Mesenchymal stem cell (in vitro differentiated cells and primary cell): Measurements from ENCODE around the gene CSRP2.

Experiments used
- DNase-seq: peaks from one replicate; pipeline ENCODE4 v3.0.0-alpha.2; 2013
- H2AFZ ChIP-seq: one replicate; pipeline ENCODE4 v1.6.1; 2013; ENCODE audit warnings: low read depth, mild to moderate bottlenecking, control low read depth, inconsistent platforms, low read length, moderate library complexity
- H2AK5ac ChIP-seq: 2 replicates; pipeline ENCODE4 v1.6.1; 2013; ENCODE audit warnings: low read length, moderate library complexity, mild to moderate bottlenecking, inconsistent platforms; ENCODE audit not compliant: severe bottlenecking
- H2BK120ac ChIP-seq: one replicate; pipeline ENCODE4 v1.6.1; 2013; ENCODE audit warnings: low read depth, mild to moderate bottlenecking, inconsistent platforms, low read length, moderate library complexity
- H2BK12ac ChIP-seq, 2 experiments: one replicate each; pipeline ENCODE4 v1.6.1; 2013; ENCODE audit warnings: inconsistent platforms in 2 of 2, low read length in 2 of 2, mild to moderate bottlenecking in 2 of 2, moderate library complexity in 2 of 2, control low read depth in 1 of 2
- H2BK15ac ChIP-seq: one replicate; pipeline ENCODE4 v1.6.1; 2013; ENCODE audit warnings: mild to moderate bottlenecking, low read depth, inconsistent platforms; ENCODE audit not compliant: poor library complexity, severe bottlenecking
- H2BK5ac ChIP-seq: 2 replicates; pipeline ENCODE4 v1.6.1; 2013; ENCODE audit warnings: low read depth, mild to moderate bottlenecking, low read length, control low read depth, inconsistent platforms; ENCODE audit not compliant: poor library complexity, severe bottlenecking
- H3K14ac ChIP-seq, 2 experiments: one replicate each; pipeline ENCODE4 v1.6.1; 2013; ENCODE audit warnings: inconsistent platforms in 2 of 2, low read length in 2 of 2, control low read depth in 1 of 2, mild to moderate bottlenecking in 1 of 2, moderate library complexity in 1 of 2
- H3K18ac ChIP-seq, 2 experiments: one replicate each; pipeline ENCODE4 v1.6.1; 2013; ENCODE audit warnings: inconsistent platforms in 2 of 2, low read length in 2 of 2, control low read depth in 1 of 2, low read depth in 1 of 2, mild to moderate bottlenecking in 1 of 2
- H3K23ac ChIP-seq, 2 experiments: one replicate each; pipeline ENCODE4 v1.6.1; 2013; ENCODE audit warnings: inconsistent platforms in 2 of 2, low read length in 2 of 2, mild to moderate bottlenecking in 2 of 2, moderate library complexity in 2 of 2, control low read depth in 1 of 2
- H3K27ac ChIP-seq: 2 replicates; pipeline ENCODE4 v1.5.1; 2013; ENCODE audit warnings: mild to moderate bottlenecking, moderate library complexity, low read length, control low read depth, inconsistent platforms; ENCODE audit not compliant: poor library complexity, severe bottlenecking
- H3K27me3 ChIP-seq, 2 experiments: 2 replicates each; pipeline versions ENCODE4 v1.6.1 to v1.7.0; 2013; ENCODE audit warnings: low read length in 2 of 2, mild to moderate bottlenecking in 2 of 2, moderate library complexity in 2 of 2, control low read depth in 1 of 2, inconsistent platforms in 1 of 2; ENCODE audit not compliant: control insufficient read depth in 1 of 2, insufficient read depth in 1 of 2
- H3K36me3 ChIP-seq, 2 experiments: 2 replicates each; pipeline versions ENCODE4 v1.6.1 to v1.7.0; 2013; ENCODE audit warnings: low read length in 2 of 2, control low read depth in 1 of 2, inconsistent platforms in 1 of 2, low read depth in 1 of 2, mild to moderate bottlenecking in 1 of 2; ENCODE audit not compliant: insufficient read depth in 2 of 2, control insufficient read depth in 1 of 2
- H3K4ac ChIP-seq, 2 experiments: one replicate each; pipeline ENCODE4 v1.6.1; 2013; ENCODE audit warnings: inconsistent platforms in 2 of 2, low read length in 2 of 2, mild to moderate bottlenecking in 2 of 2, moderate library complexity in 2 of 2, control low read depth in 1 of 2, low read depth in 1 of 2
- H3K4me1 ChIP-seq: 2 replicates; pipeline ENCODE4 v1.6.1; 2013; ENCODE audit warnings: low read depth, low read length, control low read depth; ENCODE audit not compliant: control insufficient read depth, insufficient read depth
- H3K4me2 ChIP-seq: 2 replicates; pipeline ENCODE4 v1.6.1; 2013; ENCODE audit warnings: low read length, mild to moderate bottlenecking, inconsistent platforms; ENCODE audit not compliant: poor library complexity, severe bottlenecking
- H3K4me3 ChIP-seq, 2 experiments: 2 replicates each; pipeline versions ENCODE4 v1.5.1 to v1.7.0; 2013; ENCODE audit warnings: low read length in 2 of 2, mild to moderate bottlenecking in 2 of 2, control low read depth in 1 of 2, low read depth in 1 of 2; ENCODE audit not compliant: insufficient read depth in 1 of 2
- H3K79me1 ChIP-seq: replicated peaks from 2 replicates; pipeline ENCODE4 v1.6.1; 2013; ENCODE audit warnings: mild to moderate bottlenecking, control low read depth, low read length, inconsistent platforms; ENCODE audit not compliant: poor library complexity, severe bottlenecking
- H3K9ac ChIP-seq: 2 replicates; pipeline ENCODE4 v1.7.0; 2013; ENCODE audit warnings: mild to moderate bottlenecking, low read length, moderate library complexity
- H3K9me3 ChIP-seq: 2 replicates; pipeline ENCODE4 v1.7.0; 2013; ENCODE audit warnings: mild to moderate bottlenecking, low read length; ENCODE audit not compliant: control insufficient read depth
- H4K8ac ChIP-seq: one replicate; pipeline ENCODE4 v1.6.1; 2013; ENCODE audit warnings: inconsistent platforms, mild to moderate bottlenecking, low read length, moderate library complexity
- H4K91ac ChIP-seq: one replicate; pipeline ENCODE4 v1.6.1; 2013; ENCODE audit warnings: mild to moderate bottlenecking, low read length, inconsistent platforms
- WGBS: methylation state at CpG from one replicate; pipeline ENCODE4 v1.1.7; 2013; ENCODE audit warnings: mixed read lengths; 5-methylcytosine and 5-hydroxymethylcytosine counted together

The CSRP2 gene

GRCh38 chr12:76878099-76878898 lies 520 bp downstream of the CSRP2 start:
- no peak overlapping the region for H2AK5ac ChIP-seq
- under 1% methylated on average over 37 of the region's 44 CpGs for WGBS
- H3K18ac ChIP-seq = peak overlapping the region; percentile 35 to 72
- H3K4me1 ChIP-seq = peaks cover 6% of the 10 kb centered on the region
- H2AFZ ChIP-seq = peak overlapping the region; percentile 64
- H2BK5ac ChIP-seq = no peak overlapping the region
- H4K91ac ChIP-seq = peak overlapping the region; percentile 32
- H3K9me3 ChIP-seq = no peaks in the 10 kb centered on the region
- H3K79me1 ChIP-seq = peaks cover 24% of the 10 kb centered on the region
- H3K23ac ChIP-seq = peak overlapping the region; percentile 2 to 63
- peak overlapping the region; percentile 86 for H2BK120ac ChIP-seq
- H2BK12ac ChIP-seq = peak overlapping the region; percentile 21 to 40
- peak overlapping the region; percentile 68 for H2BK15ac ChIP-seq
- peak overlapping the region; percentile 88 for H3K9ac ChIP-seq
- H3K27me3 ChIP-seq = no peaks in the 10 kb centered on the region
- H3K4ac ChIP-seq = peak overlapping the region in 1 of 2 experiments; percentile 69
- H4K8ac ChIP-seq = no peak overlapping the region
- H3K27ac ChIP-seq = no peak overlapping the region
- peak; percentile 62 for DNase-seq
- no peaks in the 10 kb centered on the region for H3K36me3 ChIP-seq
- H3K4me2 ChIP-seq = peak overlapping the region; percentile 96
- no peak overlapping the region for H3K14ac ChIP-seq
- H3K4me3 ChIP-seq = peak overlapping the region; percentile 81 to 83

DNA sequence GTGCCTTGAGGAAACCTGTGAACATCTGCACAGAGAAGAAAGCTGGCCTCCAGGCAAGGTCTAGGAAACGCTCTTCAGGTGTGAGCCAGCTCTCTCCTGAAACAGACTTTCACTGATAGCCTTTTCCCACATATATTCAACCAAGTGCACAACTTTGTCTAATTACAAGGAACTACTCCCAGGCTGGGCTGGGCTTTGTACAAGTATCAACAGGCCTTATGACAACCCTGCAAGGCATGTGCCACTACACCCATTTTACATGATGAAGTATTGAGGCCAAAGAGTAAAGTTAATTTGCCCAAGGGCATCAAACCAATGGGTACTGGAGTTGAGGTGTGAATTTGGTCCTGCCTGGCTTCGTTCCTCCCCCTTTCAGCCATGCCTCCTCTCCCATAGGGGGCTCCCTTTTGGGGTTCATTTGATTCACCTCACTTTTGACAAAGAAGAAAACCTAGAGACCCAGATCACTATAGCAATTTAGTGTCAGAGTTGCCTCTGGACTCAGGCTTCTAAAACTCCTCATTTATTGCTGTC lies 2.1 kb downstream of the CSRP2 start:
- peaks cover 4% of the 10 kb centered on the region for H3K4me1 ChIP-seq
- no peak overlapping the region for H2AFZ ChIP-seq

DNA sequence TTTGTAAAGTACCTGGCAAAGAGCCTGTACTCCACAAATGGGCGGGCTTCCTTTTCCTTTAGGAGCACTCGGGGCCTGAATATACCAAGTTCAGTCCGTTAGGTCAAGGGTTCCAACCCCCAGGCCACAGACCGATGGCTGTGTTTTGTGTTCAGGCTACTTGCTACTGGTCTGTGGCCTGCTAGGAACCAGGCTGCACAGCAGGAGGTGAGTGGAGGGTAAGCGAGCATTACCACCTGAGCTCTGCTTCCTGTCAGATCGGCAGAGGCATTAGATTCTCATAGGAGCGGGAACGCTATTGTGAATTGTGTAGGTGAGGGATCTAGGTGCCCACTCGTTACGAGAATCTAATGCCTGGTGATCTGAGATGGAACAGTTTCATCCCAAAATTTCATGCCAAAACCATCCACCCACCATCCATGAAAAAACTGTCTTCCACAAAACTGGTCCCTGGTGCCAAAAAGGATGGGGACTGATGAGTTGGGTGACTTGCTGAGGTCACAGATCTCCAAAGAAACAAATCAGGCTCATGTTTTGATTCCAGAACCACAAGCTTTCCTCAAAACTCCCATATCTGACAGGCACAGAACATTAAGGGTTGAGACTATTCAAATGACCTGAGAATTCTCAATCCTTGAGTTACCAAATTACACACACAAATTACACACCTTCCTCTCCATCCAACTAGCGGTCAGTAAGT lies 4.2 kb downstream of the CSRP2 start:
- Histone ChIP-seq H2BK120ac (no peak overlapping the region), H2BK5ac (no peak overlapping the region)
- 88% methylated on average over 6 of the region's 11 CpGs for WGBS

More for the DNA sequence above, 2.1 kb downstream of the CSRP2 start:
- Histone ChIP-seq H3K4ac (no peak overlapping the region), H3K4me3 (no peak overlapping the region), H3K27ac (no peak overlapping the region), H3K23ac (no peak overlapping the region), H3K4me2 (no peak overlapping the region), H3K9ac (no peak overlapping the region), H3K18ac (no peak overlapping the region), H2BK5ac (no peak overlapping the region), H3K27me3 (no peaks in the 10 kb centered on the region), H2AK5ac (no peak overlapping the region), H3K14ac (no peak overlapping the region), H2BK15ac (no peak overlapping the region), H2BK120ac (no peak overlapping the region), H3K36me3 (no peaks in the 10 kb centered on the region), H3K79me1 (peaks cover 28% of the 10 kb centered on the region), H4K8ac (no peak overlapping the region), H3K9me3 (no peaks in the 10 kb centered on the region), H2BK12ac (no peak overlapping the region), H4K91ac (no peak overlapping the region)
- WGBS = 100% methylated on average over 2 of the region's 2 CpGs
- DNase-seq = no peak

GRCh38 chr12:76874027-76874426 lies 4.8 kb downstream of the CSRP2 start:
- Histone ChIP-seq H2AK5ac (no peak overlapping the region), H3K27ac (no peak overlapping the region), H2BK12ac (no peak overlapping the region), H2BK15ac (no peak overlapping the region), H3K14ac (no peak overlapping the region), H3K9me3 (no peaks in the 10 kb centered on the region), H3K23ac (no peak overlapping the region), H2AFZ (no peak overlapping the region), H3K9ac (no peak overlapping the region), H3K79me1 (peaks cover 33% of the 10 kb centered on the region), H4K8ac (no peak overlapping the region), H3K18ac (no peak overlapping the region), H4K91ac (no peak overlapping the region), H3K4me1 (peaks cover 1% of the 10 kb centered on the region), H3K27me3 (no peaks in the 10 kb centered on the region), H2BK5ac (no peak overlapping the region), H3K4me2 (no peak overlapping the region), H3K36me3 (no peaks in the 10 kb centered on the region), H3K4me3 (no peak overlapping the region), H2BK120ac (no peak overlapping the region), H3K4ac (no peak overlapping the region)
- WGBS = 93% methylated on average over 3 of the region's 3 CpGs
- no peak for DNase-seq

More for the DNA sequence above, 4.2 kb downstream of the CSRP2 start:
- H3K4me2 ChIP-seq = no peak overlapping the region
- H2AFZ ChIP-seq = no peak overlapping the region
- no peak overlapping the region for H4K91ac ChIP-seq
- H3K79me1 ChIP-seq = peaks cover 33% of the 10 kb centered on the region
- H3K9ac ChIP-seq = no peak overlapping the region
- H2BK15ac ChIP-seq = peak overlapping the region; percentile 12
- no peak overlapping the region for H2BK12ac ChIP-seq
- no peaks in the 10 kb centered on the region for H3K36me3 ChIP-seq
- H3K27me3 ChIP-seq = no peaks in the 10 kb centered on the region
- no peak overlapping the region for H3K4ac ChIP-seq
- no peak overlapping the region for H3K23ac ChIP-seq
- H3K14ac ChIP-seq = no peak overlapping the region
- H4K8ac ChIP-seq = no peak overlapping the region
- DNase-seq = no peak
- peaks cover 1% of the 10 kb centered on the region for H3K4me1 ChIP-seq
- no peak overlapping the region for H3K27ac ChIP-seq
- no peak overlapping the region for H3K4me3 ChIP-seq
- no peak overlapping the region for H2AK5ac ChIP-seq
- no peaks in the 10 kb centered on the region for H3K9me3 ChIP-seq
- H3K18ac ChIP-seq = no peak overlapping the region
